ENCODE measurements around the gene CD276.

CD276 gene

DNA sequence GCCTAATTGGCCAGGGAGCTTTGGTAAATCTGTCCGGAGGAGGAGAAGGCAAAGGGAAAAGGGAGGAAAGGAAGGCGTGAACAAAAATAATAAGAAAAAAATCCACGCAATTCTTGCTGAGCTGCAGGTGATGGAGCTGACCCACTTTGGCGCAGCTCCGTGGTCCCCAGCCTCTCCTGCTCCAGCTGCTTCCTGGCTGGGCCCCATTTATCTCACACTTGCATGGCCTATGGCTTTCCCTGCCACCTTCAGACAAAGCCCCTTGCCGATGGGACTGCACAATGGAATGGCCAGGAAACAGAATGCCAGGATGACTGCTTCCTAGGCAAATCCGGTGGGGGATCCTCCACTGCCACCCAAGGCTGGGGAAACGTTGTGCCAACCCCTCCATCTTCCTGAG, 62.1 kb downstream of the CD276 start:
- H3K4me1 ChIP-seq (ENCODE audit: control insufficient read depth, low read length), result no peaks in the 10 kb centered on the region
- no peaks in the 10 kb centered on the region for H3K36me3 ChIP-seq (ENCODE audit: control insufficient read depth, low read length)
- no peaks in the 10 kb centered on the region for H3K9me2 ChIP-seq (replicated peaks; ENCODE audit: control insufficient read depth, low read length)
- no peak overlapping the region for H3K27ac ChIP-seq (ENCODE audit: low read depth, low read length)
- TF ChIP-seq, protein P1, sequence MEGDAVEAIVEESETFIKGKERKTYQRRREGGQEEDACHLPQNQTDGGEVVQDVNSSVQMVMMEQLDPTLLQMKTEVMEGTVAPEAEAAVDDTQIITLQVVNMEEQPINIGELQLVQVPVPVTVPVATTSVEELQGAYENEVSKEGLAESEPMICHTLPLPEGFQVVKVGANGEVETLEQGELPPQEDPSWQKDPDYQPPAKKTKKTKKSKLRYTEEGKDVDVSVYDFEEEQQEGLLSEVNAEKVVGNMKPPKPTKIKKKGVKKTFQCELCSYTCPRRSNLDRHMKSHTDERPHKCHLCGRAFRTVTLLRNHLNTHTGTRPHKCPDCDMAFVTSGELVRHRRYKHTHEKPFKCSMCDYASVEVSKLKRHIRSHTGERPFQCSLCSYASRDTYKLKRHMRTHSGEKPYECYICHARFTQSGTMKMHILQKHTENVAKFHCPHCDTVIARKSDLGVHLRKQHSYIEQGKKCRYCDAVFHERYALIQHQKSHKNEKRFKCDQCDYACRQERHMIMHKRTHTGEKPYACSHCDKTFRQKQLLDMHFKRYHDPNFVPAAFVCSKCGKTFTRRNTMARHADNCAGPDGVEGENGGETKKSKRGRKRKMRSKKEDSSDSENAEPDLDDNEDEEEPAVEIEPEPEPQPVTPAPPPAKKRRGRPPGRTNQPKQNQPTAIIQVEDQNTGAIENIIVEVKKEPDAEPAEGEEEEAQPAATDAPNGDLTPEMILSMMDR (IDR thresholded peaks at IDR 0.05; ENCODE audit: low read depth, low read length, poor library complexity, severe bottlenecking), result no peak
- TF ChIP-seq EZH2phosphoT487 (IDR thresholded peaks at IDR 0.05; ENCODE audit: borderline replicate concordance, low read length), result no peak
- no peaks in the 10 kb centered on the region for H3F3A ChIP-seq (ENCODE audit: control insufficient read depth, insufficient read depth)
- H3K4me2 ChIP-seq (ENCODE audit: low read length), result no peak overlapping the region
- H3K79me2 ChIP-seq (ENCODE audit: control insufficient read depth, low read length), result no peaks in the 10 kb centered on the region
- no peaks in the 10 kb centered on the region for H3K9me3 ChIP-seq (ENCODE audit: control insufficient read depth, insufficient read depth, low read length)
- no peaks in the 10 kb centered on the region for H3K27me3 ChIP-seq (ENCODE audit: control insufficient read depth, low read length)
- no peak overlapping the region for H3K4me3 ChIP-seq (ENCODE audit: low read length)
- no peaks in the 10 kb centered on the region for H4K20me1 ChIP-seq (ENCODE audit: control insufficient read depth, insufficient read depth, low read depth, low read length)

DNA sequence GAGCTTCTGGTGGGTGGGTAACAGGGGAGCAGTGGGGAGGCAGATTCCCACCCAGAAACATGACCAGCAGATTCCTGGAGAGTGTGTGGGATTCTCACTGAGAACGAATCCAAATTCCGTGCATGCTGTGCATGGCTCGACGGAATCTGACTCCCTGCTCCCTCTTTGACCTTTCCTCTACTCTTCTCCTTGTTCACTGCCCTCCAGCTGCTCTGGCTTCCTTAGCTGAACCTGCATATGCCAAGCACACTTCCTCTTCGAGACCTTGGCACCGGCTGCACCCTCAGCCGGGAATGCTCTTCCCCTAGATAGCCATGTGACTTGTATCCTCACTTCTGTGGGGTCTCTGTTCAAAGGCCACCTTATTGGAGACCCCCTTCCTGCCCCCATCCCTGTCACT, 62.7 kb downstream of the CD276 start:
- H3K36me3 ChIP-seq (ENCODE audit: control insufficient read depth, low read length), result no peaks in the 10 kb centered on the region
- H3K9me3 ChIP-seq (ENCODE audit: control insufficient read depth, insufficient read depth, low read length), result no peaks in the 10 kb centered on the region
- H3K27me3 ChIP-seq (ENCODE audit: control insufficient read depth, low read length), result no peaks in the 10 kb centered on the region
- no peaks in the 10 kb centered on the region for H3K4me1 ChIP-seq (ENCODE audit: control insufficient read depth, low read length)
- H3K4me3 ChIP-seq (ENCODE audit: low read length), result no peak overlapping the region
- no peaks in the 10 kb centered on the region for H3K9me2 ChIP-seq (replicated peaks; ENCODE audit: control insufficient read depth, low read length)
- H3K27ac ChIP-seq (ENCODE audit: low read depth, low read length), result no peak overlapping the region
- no peaks in the 10 kb centered on the region for H3K79me2 ChIP-seq (ENCODE audit: control insufficient read depth, low read length)
- no peaks in the 10 kb centered on the region for H4K20me1 ChIP-seq (ENCODE audit: control insufficient read depth, insufficient read depth, low read depth, low read length)
- TF ChIP-seq EZH2phosphoT487 (IDR thresholded peaks at IDR 0.05; ENCODE audit: borderline replicate concordance, low read length), result no peak
- TF ChIP-seq, protein P1 (IDR thresholded peaks at IDR 0.05; ENCODE audit: low read depth, low read length, poor library complexity, severe bottlenecking), result no peak
- no peak overlapping the region for H3K4me2 ChIP-seq (ENCODE audit: low read length)
- no peaks in the 10 kb centered on the region for H3F3A ChIP-seq (ENCODE audit: control insufficient read depth, insufficient read depth)

DNA sequence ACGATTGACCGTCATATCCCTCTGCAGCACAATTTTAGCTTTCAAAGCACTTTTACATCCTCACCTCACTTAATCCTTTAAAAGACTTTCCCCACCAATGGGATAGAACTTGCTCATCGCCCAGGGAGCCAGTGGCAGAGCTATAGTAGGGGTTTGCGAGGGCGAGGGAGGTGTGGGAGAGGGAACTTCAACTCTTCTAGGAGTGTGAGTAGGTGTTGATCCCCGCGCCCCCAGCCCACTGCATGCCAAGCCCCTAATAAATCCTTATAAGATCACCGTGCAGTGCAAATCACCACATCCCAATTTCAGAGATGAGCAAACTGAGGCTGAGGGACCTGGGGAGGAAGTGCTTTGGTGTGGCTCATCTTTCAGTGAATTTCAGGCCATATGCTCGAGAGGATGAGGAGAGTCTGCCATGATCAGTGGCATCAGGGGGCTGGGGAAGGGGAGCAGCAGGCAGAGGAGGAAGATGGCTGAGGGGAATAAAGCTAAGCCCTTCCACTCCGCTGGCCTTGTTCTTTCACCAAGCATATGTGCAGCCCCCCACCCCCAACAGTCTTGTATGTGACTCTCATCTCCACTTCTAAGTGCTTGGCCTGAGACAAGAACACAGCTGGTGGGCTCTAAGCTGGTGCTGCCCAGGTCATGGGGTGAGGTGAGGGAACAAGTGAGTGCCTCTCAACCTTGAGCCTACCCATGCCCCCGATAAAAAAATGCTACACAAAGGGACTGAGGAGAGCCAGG, 63.8 kb downstream of the CD276 start:
- H3K79me2 ChIP-seq (ENCODE audit: control insufficient read depth, low read length), result no peaks in the 10 kb centered on the region
- no peak overlapping the region for H3K4me3 ChIP-seq (ENCODE audit: low read length)
- H3K9me2 ChIP-seq (replicated peaks; ENCODE audit: control insufficient read depth, low read length), result no peaks in the 10 kb centered on the region
- TF ChIP-seq, protein P1 (IDR thresholded peaks at IDR 0.05; ENCODE audit: low read depth, low read length, poor library complexity, severe bottlenecking), result no peak
- no peak for TF ChIP-seq EZH2phosphoT487 (IDR thresholded peaks at IDR 0.05; ENCODE audit: borderline replicate concordance, low read length)
- no peaks in the 10 kb centered on the region for H3K9me3 ChIP-seq (ENCODE audit: control insufficient read depth, insufficient read depth, low read length)
- H3K27ac ChIP-seq (ENCODE audit: low read depth, low read length), result no peak overlapping the region
- H4K20me1 ChIP-seq (ENCODE audit: control insufficient read depth, insufficient read depth, low read depth, low read length), result no peaks in the 10 kb centered on the region
- H3F3A ChIP-seq (ENCODE audit: control insufficient read depth, insufficient read depth), result no peaks in the 10 kb centered on the region
- H3K4me1 ChIP-seq (ENCODE audit: control insufficient read depth, low read length), result no peaks in the 10 kb centered on the region
- H3K4me2 ChIP-seq (ENCODE audit: low read length), result no peak overlapping the region
- H3K27me3 ChIP-seq (ENCODE audit: control insufficient read depth, low read length), result no peaks in the 10 kb centered on the region
- H3K36me3 ChIP-seq (ENCODE audit: control insufficient read depth, low read length), result no peaks in the 10 kb centered on the region

Measured in DOHH2 (cell line).